IPS-15b (cell line): ENCODE data around the gene TLR3.

ENCODE experiments used
- H3K27me3 ChIP-seq: one replicate; pipeline ENCODE4 v1.6.1; 2013; ENCODE audit warnings: low read length; ENCODE audit not compliant: control insufficient read depth, insufficient read depth
- H3K36me3 ChIP-seq: one replicate; pipeline ENCODE4 v1.6.1; 2013; ENCODE audit warnings: low read length; ENCODE audit not compliant: control insufficient read depth, insufficient read depth
- H3K4me1 ChIP-seq: one replicate; pipeline ENCODE4 v1.6.1; 2013; ENCODE audit warnings: mild to moderate bottlenecking, low read length; ENCODE audit not compliant: control insufficient read depth, insufficient read depth
- H3K4me3 ChIP-seq: one replicate; pipeline ENCODE4 v1.5.1; 2013; ENCODE audit warnings: low read depth, low read length
- H3K9ac ChIP-seq: one replicate; pipeline ENCODE4 v1.6.1; 2013; ENCODE audit warnings: low read depth, mild to moderate bottlenecking, low read length
- H3K9me3 ChIP-seq: one replicate; pipeline ENCODE4 v1.6.1; 2013; ENCODE audit warnings: mild to moderate bottlenecking, low read length; ENCODE audit not compliant: control insufficient read depth, insufficient read depth

The TLR3 gene

DNA sequence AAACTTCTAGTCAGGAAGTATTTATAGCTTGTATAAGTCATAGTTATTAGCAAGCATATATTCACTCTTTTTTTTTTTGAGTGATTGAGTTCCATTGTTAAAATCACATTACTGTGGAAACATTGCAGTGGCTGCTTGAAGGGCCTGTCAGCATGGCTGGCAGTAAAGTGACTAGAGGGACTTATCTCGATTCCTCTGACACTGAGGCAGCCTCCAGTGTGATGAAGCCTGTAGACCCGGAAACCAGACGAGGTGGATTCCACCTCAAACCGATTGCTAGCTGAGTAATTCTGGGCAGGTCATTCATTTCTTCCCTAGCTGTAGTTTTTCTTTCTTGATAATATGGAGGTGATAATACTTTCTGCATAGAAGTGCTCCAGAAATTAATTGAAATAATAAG, 40.3 kb downstream of the TLR3 start:
- Histone ChIP-seq H3K4me3 (no peak overlapping the region), H3K9me3 (no peaks in the 10 kb centered on the region), H3K4me1 (peaks cover 5% of the 10 kb centered on the region), H3K36me3 (peaks cover 3% of the 10 kb centered on the region), H3K27me3 (peaks cover 11% of the 10 kb centered on the region), H3K9ac (no peak overlapping the region)

DNA sequence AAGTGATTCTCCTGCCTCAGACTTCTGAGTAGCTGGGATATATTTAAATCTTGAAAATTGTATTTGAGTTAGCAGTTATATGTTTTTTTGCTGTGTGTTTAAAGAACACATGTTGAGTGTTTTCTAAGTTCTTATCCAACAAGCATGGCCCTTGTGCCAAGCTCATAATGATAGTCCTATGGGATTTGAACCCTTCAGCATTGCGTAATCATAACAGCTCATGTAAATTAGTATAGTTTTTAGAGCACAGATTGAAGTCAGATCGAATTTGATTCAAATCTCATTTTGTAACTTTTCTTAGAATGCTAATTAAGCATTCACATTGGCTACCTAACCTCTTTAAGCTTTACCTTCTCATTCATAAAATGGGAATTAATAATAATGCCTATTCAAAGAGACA, 47.7 kb downstream of the TLR3 start:
- Histone ChIP-seq H3K4me3 (no peak overlapping the region), H3K9me3 (no peaks in the 10 kb centered on the region), H3K36me3 (no peaks in the 10 kb centered on the region), H3K4me1 (no peaks in the 10 kb centered on the region), H3K27me3 (no peaks in the 10 kb centered on the region), H3K9ac (no peak overlapping the region)

DNA sequence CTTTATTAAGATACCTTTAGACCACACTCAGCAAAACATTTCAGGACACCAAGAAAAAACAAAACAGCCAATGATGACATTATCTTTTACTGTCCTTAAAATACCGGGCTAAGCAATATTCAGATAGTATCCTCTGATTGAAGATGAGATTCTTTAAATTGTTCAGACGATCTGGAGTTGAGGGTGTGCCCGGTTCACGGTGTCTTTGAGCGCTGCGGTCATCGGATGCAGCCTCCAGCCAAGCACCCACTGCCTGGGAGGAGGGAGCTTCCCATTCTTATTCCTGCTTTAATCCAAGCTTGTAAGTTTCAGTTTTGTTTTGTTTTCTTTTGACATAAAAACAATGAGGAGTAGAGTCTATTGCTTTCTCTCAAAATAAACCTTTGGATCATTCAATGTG, 49.6 kb downstream of the TLR3 start:
- H3K36me3 ChIP-seq: no peaks in the 10 kb centered on the region
- no peaks in the 10 kb centered on the region for H3K4me1 ChIP-seq
- H3K9me3 ChIP-seq: no peaks in the 10 kb centered on the region
- H3K27me3 ChIP-seq: no peaks in the 10 kb centered on the region
- H3K9ac ChIP-seq: no peak overlapping the region
- no peak overlapping the region for H3K4me3 ChIP-seq

- Histone ChIP-seq H3K9me3 (no peaks in the 10 kb centered on the region), H3K9ac (no peak overlapping the region), H3K36me3 (no peaks in the 10 kb centered on the region), H3K27me3 (no peaks in the 10 kb centered on the region), H3K4me3 (no peak overlapping the region), H3K4me1 (no peaks in the 10 kb centered on the region)
Measured at GRCh38 chr4:186121057-186121456, 52.1 kb downstream of the TLR3 start.

DNA sequence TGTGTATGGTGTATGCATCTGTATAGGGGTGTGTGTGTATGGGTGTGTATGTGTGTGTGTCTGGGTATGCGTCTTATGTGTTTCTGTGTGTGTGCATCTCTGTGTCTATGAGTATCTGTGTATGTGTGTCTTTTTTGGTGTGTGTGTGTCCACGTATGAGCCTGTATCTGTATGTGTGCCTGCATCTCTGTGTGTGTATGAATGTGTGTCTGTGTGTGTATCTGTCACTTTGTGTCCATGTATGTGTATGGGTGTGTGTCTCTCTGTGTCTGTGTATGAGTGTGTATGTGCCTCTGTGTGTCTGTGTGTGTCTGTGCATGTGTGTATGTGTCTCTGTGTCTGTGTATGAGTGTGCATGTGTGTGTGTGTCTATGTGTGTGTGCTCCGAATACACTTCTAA, 59.9 kb downstream of the TLR3 start:
- H3K9me3 ChIP-seq: no peaks in the 10 kb centered on the region
- H3K4me3 ChIP-seq: no peak overlapping the region
- peaks cover 6% of the 10 kb centered on the region for H3K4me1 ChIP-seq
- no peak overlapping the region for H3K9ac ChIP-seq
- H3K36me3 ChIP-seq: no peaks in the 10 kb centered on the region
- no peaks in the 10 kb centered on the region for H3K27me3 ChIP-seq

DNA sequence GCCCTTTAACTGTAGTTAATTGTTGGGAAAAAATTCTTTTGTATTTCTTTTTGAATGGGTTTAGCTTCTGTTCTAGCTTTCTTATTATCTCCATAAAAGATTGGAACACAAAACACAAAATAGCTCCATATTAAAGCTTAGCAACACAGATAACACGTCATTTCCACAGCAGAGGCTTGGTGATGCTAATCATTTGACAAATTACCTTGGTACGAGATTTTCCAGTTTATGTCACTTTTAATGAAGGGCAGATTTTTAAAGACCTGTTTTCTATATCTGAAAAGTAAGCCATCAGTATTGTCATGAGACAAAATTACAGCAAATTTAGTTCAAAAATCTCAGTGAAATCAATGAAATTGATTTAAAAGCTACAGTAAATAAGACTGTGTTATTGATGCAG, 63.0 kb downstream of the TLR3 start:
- H3K36me3 ChIP-seq: no peaks in the 10 kb centered on the region
- no peaks in the 10 kb centered on the region for H3K27me3 ChIP-seq
- H3K9me3 ChIP-seq: no peaks in the 10 kb centered on the region
- peaks cover 6% of the 10 kb centered on the region for H3K4me1 ChIP-seq
- no peak overlapping the region for H3K4me3 ChIP-seq
- H3K9ac ChIP-seq: no peak overlapping the region

- Histone ChIP-seq H3K27me3 (no peaks in the 10 kb centered on the region), H3K4me3 (no peak overlapping the region), H3K36me3 (no peaks in the 10 kb centered on the region), H3K4me1 (peaks cover 6% of the 10 kb centered on the region), H3K9ac (no peak overlapping the region), H3K9me3 (no peaks in the 10 kb centered on the region)
Measured at GRCh38 chr4:186132577-186133242, 63.8 kb downstream of the TLR3 start.

DNA sequence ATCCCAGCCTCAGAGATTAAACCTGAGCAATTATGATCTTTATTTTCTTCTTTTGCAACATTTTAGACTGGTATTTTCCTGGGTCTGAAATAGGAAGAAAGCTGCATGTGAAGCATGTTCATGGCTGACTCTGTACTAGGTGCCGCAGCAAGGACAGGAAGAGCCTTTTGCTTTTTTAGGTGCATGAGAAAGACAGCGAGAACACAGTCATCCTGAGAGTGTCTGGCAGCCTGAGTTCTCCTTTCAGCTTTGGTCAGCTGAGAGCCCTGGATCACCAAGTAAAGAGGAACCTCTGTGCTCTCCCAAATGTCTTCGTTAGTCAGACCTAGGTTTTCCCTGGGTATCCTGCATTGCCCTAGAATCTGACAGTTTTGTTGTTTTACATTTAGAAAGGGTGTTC, 65.3 kb downstream of the TLR3 start:
- Histone ChIP-seq H3K4me3 (no peak overlapping the region), H3K9ac (no peak overlapping the region), H3K27me3 (no peaks in the 10 kb centered on the region), H3K36me3 (no peaks in the 10 kb centered on the region), H3K9me3 (no peaks in the 10 kb centered on the region), H3K4me1 (peaks cover 6% of the 10 kb centered on the region)

DNA sequence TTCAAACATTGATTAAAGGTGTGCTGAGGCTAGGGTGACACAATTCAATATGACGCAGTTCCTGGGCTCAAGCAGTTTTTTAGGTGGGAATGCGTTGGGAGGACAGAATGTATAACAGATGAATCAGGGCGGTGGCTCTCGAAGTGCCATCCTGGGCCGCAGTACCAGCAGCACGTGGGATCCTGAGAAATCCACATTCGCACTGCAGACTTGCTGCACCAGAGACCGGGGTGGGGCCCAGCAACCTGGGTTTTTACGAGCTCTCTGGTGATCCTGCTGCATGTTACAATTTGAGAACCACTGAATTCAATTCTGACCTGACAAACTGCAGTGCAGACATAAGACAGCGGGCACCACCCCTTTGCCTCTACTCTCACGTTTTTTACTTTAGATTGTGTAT, 65.9 kb downstream of the TLR3 start:
- Histone ChIP-seq H3K27me3 (no peaks in the 10 kb centered on the region), H3K4me3 (no peak overlapping the region), H3K36me3 (no peaks in the 10 kb centered on the region), H3K4me1 (peaks cover 6% of the 10 kb centered on the region), H3K9me3 (no peaks in the 10 kb centered on the region), H3K9ac (no peak overlapping the region)

GRCh38 chr4:186137196-186137794, 68.3 kb downstream of the TLR3 start:
- Histone ChIP-seq H3K9ac (no peak overlapping the region), H3K4me1 (peaks cover 5% of the 10 kb centered on the region), H3K9me3 (no peaks in the 10 kb centered on the region), H3K27me3 (no peaks in the 10 kb centered on the region), H3K4me3 (no peak overlapping the region), H3K36me3 (no peaks in the 10 kb centered on the region)
